G401 (cell line): Measurements from ENCODE around the gene SDHB. TPM values are rescaled to one million over a fixed set of nuclear protein-coding genes. Genes with fewer than 3 reads are reported as not detected.

Source experiments
- DNase-seq: peaks from one replicate; pipeline ENCODE4 v3.0.0-alpha.2; 2015; ENCODE audit warnings: low spot score
- in situ Hi-C: cut with HindIII; loops from 2 replicates; pipeline ENCODE4 v1.10.0; 2016; ENCODE audit warnings: low sequenced_read_pairs, mixed read lengths
- total RNA-seq: library from RNA; depleted of rRNA; stranded (reverse); fragments of >200 nt; shearing (Covaris generic); gene quantifications from 2 replicates; pipeline ENCODE4 v1.2.3, GENCODE V29; 2014; rRNA removed

The SDHB gene
- total RNA-seq, 1 experiment from 2014 or later: 192 TPM

DNA sequence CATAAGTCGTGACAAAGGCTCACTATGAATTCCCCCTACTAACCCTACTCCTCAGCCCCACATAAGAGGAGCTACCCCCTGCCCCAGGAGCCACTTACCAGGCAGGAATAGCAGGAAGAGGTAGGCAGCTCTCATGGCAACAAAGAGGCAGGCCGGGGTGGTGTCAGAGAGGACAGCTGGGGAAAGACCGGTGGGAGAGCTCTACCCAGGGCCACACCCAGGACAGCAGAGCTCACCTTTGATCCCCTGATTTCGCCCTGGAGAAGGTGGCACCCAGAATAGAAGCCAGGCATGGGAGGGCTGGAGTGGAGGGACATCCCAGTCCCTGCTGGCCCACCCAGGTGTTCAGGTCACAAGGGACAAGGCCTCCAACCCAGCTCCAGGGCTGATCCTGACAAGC lies 75.7 kb downstream of the SDHB start:
- in situ Hi-C loops: no loop called here

DNA sequence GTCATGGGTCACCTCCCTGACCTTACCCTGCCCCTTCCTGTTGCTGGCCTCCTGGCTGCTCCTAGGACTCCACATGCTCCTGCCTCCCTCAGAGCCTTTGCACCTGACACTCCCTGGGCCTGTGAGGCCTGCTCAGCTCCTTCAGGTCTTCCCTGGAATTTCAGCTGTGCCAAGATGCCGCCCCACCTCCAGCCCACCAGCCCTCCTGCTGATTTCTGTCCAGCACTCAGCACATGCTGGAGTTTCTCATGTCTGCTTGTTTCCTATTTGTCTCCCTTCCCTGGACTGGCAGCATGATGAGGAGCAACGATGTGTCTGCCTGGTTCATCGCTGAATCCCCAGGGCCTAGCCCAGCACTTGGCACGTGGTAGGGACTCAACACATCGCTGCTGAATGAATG lies 76.5 kb downstream of the SDHB start:
- DNase-seq: no peak

More for the DNA sequence above, 75.7 kb downstream of the SDHB start:
- DNase-seq: no peak

DNA sequence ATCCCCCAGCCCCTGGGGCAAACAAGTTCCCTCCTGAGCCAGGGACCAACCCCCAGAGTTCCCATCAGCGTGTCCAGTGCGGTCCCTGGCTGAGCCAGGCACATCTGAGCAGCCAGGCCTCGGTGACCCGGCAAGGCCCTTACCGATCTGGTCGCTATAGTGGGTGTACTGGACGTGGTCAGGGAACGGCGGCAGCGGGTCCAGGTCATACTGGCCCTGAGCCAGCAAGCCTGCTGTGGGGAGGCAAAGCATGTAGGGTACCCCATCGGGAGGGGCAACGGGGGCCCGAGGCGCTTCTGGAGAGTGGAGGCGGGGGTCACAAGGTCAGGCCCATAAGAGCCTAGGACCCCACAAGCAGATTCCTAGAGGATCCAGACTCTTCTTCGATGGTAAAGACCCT lies 76.9 kb downstream of the SDHB start:
- DNase-seq: no peak

More for the DNA sequence above, 76.5 kb downstream of the SDHB start:
- in situ Hi-C loops: no loop called here

DNA sequence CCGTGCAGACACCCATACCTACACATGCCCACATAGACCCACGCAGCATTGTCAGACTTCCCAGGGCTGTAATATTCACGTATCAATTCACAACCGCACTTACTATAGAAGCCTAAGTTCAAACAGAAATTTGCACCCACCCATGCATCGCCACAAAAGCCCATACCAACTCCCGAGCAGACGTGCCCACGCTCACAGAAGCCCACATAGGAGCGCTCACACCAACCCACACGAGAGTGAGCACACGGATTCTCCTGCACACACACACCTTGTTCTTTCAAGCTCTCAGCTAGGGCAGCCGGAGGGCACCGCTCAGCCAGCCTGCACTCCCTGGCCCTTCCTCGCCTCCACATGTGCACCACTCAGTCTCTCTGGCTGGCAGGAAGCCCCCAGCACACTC lies 78.0 kb downstream of the SDHB start:
- no peak for DNase-seq
- in situ Hi-C loops: no loop called here

More for the DNA sequence above, 76.9 kb downstream of the SDHB start:
- in situ Hi-C loops: no loop called here

DNA sequence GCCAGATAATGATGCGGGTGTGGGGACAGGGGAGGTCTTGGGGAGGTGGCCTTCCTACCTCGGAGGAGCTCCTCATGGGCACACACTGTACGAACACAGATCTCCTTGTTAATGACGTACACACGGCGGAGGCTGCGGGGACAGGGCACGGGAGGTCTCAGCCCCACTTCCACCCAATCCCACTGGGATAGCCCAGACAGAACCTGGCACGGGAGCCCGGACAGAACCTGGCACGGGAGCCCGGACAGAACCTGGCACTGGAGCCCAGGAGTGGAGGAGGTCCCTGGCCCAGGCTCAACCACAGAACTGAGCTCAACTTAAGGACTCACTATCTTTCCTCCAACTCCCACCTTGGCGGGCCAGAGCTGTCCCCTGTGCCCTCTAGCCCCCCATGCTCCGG lies 78.6 kb downstream of the SDHB start:
- DNase-seq: no peak
- in situ Hi-C loops: no loop called here

DNA sequence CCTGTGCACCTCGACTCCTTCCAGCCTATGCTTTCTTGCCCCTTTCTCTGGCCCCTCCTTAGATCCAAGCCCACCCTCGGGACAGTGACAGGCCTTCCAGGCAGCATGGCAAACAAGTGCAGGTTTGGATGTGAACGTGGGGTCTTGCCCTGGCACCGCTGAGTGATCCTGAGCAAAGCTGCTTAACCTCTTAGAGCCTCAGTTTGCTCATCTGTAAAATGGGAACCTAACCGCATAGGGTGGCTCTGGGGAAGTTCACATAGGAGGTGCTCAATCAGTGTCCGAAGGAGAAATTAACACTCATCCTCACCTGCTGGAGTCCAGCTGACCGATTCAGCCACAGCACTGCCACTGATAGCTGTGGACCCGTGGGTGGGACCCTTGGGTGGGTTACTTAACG lies 80.6 kb downstream of the SDHB start:
- in situ Hi-C loops: loop anchor here (5.0 kb wide), 1 partner anchor 69 kb away; no protein-coding TSS in a partner anchor
- no peak for DNase-seq

DNA sequence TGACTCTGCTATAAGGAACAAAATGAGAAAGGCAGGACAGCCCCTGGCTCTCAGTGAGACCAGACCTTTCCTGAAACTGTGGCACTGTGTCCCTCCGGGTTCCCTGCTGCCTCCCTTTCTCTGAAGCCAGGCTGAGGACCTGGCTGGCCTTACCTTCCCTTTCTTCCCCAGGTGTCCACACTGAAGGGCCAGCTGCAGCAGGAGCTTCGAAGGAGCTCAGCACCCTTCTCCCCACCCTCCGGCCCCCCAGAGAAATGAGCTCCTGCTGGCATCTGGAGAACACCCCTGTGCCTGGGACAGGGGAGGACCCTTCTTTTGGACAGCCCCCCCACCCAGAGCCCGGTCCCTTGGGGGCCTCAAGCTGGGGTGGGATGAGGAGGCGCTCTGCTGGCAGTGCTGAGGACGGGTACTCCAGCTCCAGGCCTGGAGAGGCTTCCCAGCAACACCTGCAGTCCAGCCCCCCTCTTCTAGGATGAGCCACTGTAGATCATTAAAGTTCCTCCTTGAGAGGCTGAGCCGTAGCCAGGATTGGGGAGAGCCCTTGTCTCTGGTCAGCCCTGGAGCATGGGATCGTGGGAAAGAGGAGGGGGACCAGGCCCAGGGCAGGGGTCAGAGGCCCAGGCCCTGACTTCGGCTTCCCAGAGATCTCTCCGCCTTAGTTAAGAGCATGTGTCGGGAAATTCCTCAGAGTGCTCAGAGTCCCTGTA lies 81.5 kb downstream of the SDHB start:
- DNase-seq: no peak
- in situ Hi-C loops: loop anchor here (5.0 kb wide), 1 partner anchor 70 kb away; no protein-coding TSS in a partner anchor

DNA sequence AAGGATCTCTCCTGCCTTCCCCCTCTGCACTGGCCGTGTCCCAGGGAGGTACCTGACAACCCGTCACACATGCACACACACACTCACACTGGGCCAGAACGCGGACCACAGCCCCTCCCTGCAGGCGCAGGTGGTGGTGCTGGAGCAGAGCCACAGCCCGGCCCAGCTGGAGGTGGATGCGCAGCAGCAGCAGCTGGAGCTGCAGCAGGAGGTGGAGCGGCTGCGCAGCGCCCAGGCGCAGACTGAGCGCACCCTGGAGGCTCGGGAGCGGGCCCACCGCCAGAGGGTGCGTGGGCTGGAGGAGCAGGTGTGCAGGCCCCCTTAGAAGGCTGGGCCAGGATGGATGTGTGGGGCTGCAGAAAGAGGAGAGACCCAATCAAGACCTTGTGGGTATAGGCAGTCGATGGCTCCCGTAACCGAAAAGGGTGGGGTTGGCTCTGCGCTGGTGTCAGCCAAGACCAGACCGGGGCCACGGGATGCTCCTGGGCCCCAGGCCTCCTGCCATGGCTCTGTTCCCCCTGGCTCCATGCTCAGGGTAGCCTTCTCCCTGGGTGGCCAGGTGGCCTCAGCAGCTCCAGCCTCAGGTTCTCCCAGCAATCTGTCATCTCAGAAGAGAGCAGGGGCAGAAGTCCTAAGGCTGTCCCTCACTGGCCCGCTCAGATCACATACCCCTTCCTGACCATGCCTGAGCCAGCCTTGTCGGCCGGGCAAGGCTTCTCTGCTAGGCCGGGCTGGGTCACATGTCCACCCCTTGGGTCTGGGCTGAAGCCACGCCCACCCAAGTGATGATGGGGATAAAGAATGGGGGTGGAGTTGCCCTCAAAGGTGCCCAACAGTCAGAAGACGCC lies 82.3 kb downstream of the SDHB start:
- in situ Hi-C loops: loop anchor here (5.0 kb wide), 1 partner anchor 71 kb away; no protein-coding TSS in a partner anchor
- peak; percentile 46 for DNase-seq

DNA sequence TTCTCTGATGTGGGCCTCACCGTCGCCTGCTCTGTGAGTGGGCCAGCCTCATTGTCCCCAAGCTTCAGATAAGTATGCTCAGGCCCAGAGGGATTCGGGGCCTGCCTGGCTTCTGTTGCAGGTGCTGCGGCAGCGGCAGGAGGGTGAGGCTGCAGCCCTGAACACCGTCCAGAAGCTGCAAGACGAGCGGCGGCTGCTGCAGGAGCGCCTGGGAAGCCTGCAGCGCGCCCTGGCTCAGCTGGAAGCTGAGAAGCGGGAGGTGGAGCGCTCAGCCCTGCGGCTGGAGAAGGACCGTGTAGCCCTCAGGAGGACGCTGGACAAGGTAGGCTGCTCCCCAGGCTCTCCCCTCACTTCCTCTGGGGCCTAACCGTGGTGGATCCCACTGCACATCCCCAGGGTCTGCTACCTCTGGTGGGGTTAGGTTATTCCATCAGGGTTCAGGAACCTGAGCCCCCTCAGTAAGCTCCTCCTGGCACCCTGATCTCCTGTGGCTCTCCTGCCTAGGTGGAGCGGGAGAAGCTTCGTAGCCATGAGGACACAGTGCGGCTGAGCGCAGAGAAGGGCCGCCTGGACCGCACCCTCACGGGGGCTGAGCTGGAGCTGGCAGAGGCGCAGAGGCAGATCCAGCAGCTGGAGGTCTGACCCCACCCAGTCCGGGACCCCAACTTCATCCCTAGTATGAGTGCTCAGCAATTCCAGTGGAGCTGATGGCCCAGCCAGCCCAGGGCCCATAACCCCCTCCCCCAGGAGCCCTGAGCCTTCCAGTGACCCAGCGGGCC lies 83.5 kb downstream of the SDHB start:
- in situ Hi-C loops: loop anchor here (5.0 kb wide), 1 partner anchor 72 kb away; no protein-coding TSS in a partner anchor
- DNase-seq: no peak

DNA sequence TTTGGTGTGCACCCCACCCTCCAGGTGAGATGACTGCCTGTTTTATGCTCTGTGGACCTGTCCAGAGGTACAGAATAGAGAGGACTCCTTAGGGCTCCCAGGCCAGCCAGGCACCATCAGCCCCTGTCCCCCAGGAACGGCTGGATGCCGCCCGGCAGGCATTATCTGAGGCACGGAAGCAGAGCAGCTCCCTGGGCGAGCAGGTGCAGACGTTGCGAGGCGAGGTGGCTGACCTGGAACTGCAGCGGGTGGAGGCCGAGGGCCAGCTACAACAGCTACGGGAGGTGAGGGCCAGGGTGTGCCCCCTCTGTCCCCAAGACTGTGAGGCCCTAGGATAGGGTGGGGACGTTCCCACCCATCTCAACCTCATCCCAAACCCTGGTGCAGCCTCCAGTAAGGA lies 84.2 kb downstream of the SDHB start:
- in situ Hi-C loops: loop anchor here (5.0 kb wide), 1 partner anchor 73 kb away; no protein-coding TSS in a partner anchor
- no peak for DNase-seq

DNA sequence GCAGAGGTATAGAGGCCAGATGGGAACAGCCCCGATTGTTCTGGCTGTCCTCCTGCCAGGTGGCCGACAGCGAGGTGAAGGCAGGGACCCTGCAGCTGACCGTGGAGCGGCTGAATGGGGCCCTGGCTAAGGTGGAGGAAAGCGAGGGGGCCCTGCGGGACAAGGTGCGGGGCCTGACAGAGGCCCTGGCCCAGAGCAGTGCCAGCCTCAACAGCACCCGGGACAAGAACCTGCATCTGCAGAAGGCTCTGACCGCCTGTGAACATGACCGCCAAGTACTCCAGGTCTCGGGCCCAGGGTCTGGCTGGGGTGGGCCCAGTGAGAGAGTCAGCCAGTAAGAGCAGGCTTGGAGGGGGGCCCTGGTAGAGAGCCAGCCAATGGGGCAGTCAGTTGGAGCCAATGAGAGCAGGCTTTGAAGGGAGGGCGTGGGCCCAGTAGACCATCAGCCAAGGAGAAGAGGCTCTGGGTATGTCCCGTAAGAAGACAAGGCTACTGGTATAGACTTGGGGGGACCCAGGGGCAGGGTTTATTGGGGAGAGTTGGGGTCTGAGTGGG lies 84.7 kb downstream of the SDHB start:
- in situ Hi-C loops: no loop called here
- DNase-seq: no peak

Other genes starting within 250 kb of the SDHB start
- not detected in 2 replicates for gene RNU1-2, start 158.1 kb downstream of the SDHB start, total RNA-seq
- gene CROCC, start 132.1 kb downstream of the SDHB start, total RNA-seq: 29.7 and 64.4 TPM in 2 replicates
- 55.9 and 62.4 TPM in 2 replicates for gene MFAP2, start 73.4 kb downstream of the SDHB start, total RNA-seq
- gene ATP13A2, start 42.1 kb downstream of the SDHB start, total RNA-seq: 34.5 and 38.9 TPM in 2 replicates
- 0.10 and 0.62 TPM in 2 replicates for gene PADI2, start 65.4 kb upstream of the SDHB start, total RNA-seq
- not detected in 2 replicates for gene PADI1, start 151.1 kb upstream of the SDHB start, total RNA-seq
- gene PADI3, start 195.1 kb upstream of the SDHB start, total RNA-seq: 0.31 and 0.41 TPM in 2 replicates